Measurements from ENCODE around the gene TMEM9. TPM values are rescaled to one million over a fixed set of nuclear protein-coding genes. Genes with fewer than 3 reads are reported as not detected.

Gene TMEM9
- total RNA-seq, 3 donors from 2014 or later = 19.1 to 38.9 (median 24.1) TPM

DNA sequence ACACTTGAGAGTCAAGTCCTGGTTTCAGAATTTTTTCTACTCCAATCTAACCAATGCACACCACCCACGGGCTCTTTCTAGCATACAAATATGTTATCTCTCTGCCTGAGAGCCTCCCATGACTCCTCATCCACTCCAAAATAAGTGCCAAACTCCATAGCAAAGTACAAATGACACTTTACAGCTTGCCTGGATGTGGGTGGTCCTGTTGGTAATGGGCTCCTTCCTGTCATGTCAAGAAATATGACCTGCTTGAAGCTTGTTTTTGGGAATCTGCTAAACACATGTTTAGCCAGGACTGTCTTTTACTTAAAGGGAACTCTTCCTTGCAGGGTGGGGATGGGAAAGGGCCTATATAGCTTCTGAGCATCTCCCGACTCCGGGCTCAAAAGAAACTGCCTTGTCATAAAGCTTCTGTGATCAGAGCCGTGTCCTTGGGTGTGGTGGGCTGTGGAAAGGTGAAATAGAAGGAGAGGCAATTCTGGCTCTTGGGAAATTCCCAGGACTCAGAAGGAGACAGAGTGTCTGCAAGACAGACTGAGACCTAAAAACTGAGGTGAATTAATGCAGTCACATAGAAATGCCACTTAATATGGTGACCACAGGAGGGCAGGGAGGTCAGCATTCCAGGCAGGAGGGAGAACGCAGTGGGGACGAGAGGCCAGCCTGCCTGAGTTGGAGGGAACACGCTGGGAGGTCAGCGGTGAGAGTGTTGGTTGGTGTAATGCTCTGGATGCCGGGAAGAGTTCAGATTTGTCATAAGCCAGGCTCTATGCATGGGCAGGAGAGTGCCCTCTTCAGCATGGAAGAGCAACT lies 30.2 kb upstream of the TMEM9 start:
- peak; percentile 88 for ATAC-seq
- Histone ChIP-seq H3K9me3 (no peaks in the 10 kb centered on the region), H3K36me3 (ENCODE audit: low read depth) (no peaks in the 10 kb centered on the region), H3K4me1 (ENCODE audit: low read depth) (no peaks in the 10 kb centered on the region), H3K4me3 (no peak overlapping the region)
- TF ChIP-seq, protein P1, sequence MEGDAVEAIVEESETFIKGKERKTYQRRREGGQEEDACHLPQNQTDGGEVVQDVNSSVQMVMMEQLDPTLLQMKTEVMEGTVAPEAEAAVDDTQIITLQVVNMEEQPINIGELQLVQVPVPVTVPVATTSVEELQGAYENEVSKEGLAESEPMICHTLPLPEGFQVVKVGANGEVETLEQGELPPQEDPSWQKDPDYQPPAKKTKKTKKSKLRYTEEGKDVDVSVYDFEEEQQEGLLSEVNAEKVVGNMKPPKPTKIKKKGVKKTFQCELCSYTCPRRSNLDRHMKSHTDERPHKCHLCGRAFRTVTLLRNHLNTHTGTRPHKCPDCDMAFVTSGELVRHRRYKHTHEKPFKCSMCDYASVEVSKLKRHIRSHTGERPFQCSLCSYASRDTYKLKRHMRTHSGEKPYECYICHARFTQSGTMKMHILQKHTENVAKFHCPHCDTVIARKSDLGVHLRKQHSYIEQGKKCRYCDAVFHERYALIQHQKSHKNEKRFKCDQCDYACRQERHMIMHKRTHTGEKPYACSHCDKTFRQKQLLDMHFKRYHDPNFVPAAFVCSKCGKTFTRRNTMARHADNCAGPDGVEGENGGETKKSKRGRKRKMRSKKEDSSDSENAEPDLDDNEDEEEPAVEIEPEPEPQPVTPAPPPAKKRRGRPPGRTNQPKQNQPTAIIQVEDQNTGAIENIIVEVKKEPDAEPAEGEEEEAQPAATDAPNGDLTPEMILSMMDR (IDR thresholded peaks at IDR 0.05) = no peak
- DNase-seq = peak in 1 of 3 donors; percentile 45
- intact Hi-C loops (cut with DNase I, micrococcal nuclease) = no loop called here

DNA sequence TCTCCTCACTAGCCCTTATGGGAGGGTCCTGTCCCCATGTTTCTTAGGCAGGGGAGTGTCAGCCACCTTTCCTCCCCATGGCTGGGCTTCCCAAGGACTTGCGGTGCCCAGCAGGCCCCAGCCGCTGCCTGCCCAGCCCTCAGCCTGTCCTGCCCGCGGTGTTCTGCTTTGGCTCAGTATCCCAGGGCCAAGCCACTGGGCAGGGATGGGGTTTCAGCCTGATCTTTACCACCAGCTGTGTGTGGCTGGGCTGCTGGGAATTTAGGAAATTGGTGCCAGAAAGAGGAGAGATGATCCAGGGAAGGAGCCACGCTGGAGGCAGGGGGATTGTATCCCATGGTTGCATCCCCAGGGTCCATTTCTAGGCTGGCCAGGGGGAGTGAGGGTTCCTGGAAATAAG lies 29.5 kb upstream of the TMEM9 start:
- Histone ChIP-seq H3K36me3 (ENCODE audit: low read depth) (no peaks in the 10 kb centered on the region), H3K9me3 (no peaks in the 10 kb centered on the region), H3K4me1 (ENCODE audit: low read depth) (no peaks in the 10 kb centered on the region), H3K4me3 (no peak overlapping the region)
- intact Hi-C loops (cut with DNase I, micrococcal nuclease) = no loop called here
- ATAC-seq = no peak
- TF ChIP-seq, protein P1 (IDR thresholded peaks at IDR 0.05) = no peak
- DNase-seq = no peak

DNA sequence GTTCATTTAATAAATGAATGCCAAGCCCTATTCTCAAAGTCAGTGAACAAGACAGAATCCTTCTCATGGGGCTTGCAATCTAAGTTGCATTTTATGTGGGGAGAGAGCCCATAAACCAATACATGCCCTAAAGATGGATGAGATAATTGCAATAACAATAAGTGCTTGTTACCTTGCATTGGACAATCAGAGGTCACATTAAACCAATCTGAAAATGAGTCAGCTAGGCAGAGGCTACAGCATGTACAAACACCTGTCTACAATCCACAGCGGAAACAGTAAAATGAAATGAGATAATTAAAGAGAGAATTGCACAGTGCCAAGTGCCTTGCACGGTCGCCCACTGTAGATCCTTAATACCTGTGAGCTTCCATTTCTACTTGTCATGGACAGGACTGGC lies 28.9 kb upstream of the TMEM9 start:
- Histone ChIP-seq H3K9me3 (no peaks in the 10 kb centered on the region), H3K4me1 (ENCODE audit: low read depth) (no peaks in the 10 kb centered on the region), H3K4me3 (no peak overlapping the region), H3K36me3 (ENCODE audit: low read depth) (no peaks in the 10 kb centered on the region)
- intact Hi-C loops (cut with DNase I, micrococcal nuclease) = no loop called here
- TF ChIP-seq, protein P1 (IDR thresholded peaks at IDR 0.05) = no peak
- peak; percentile 77 for ATAC-seq
- DNase-seq = no peak

DNA sequence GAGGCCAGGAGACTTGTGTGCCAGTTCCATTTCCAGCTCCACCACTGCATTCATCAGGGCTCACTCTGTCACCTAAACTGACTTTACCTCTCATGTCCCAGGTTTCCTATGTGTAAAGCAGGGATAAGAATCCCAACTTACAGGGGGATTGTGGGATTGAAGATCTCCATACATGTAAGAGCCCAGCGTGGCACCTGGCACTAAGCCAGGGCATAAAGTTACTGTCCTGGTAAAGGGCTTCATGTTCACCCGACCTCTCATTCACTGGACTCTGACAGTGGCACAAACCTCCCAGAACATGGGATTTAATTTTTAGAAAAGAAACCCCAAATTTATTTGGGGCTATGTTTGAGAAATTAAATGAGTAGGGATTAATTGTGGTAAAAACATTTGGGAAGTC lies 27.5 kb upstream of the TMEM9 start:
- DNase-seq (no peak), ATAC-seq (no peak)
- H3K4me1 ChIP-seq (ENCODE audit: low read depth) = no peaks in the 10 kb centered on the region
- H3K4me3 ChIP-seq = no peak overlapping the region
- intact Hi-C loops (cut with DNase I, micrococcal nuclease) = no loop called here
- H3K9me3 ChIP-seq = no peaks in the 10 kb centered on the region
- H3K36me3 ChIP-seq (ENCODE audit: low read depth) = no peaks in the 10 kb centered on the region
- TF ChIP-seq, protein P1 (IDR thresholded peaks at IDR 0.05) = no peak

DNA sequence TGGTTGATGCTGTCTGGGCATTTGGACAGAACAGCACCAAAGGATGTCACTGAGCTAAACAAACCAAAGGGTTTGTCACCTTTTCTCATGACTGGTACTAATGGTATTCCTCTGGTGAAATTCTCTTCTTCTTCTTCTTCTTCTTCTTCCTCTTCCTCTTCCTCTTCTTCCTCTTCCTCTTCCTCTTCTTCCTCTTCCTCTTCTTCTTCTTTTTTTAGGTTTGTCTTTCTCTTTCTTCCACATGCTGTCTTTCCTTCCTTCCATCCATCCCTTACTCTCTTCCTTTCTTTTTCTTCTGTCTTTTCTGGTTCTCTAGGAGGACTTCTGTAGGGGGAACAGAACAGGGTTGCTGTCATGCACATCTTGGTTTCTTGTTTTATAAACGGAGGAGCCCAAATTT lies 27.0 kb upstream of the TMEM9 start:
- intact Hi-C loops (cut with DNase I, micrococcal nuclease) = no loop called here

More for the DNA sequence above, 27.0 kb upstream of the TMEM9 start:
- TF ChIP-seq, protein P1 (IDR thresholded peaks at IDR 0.05) = no peak
- Histone ChIP-seq H3K9me3 (no peaks in the 10 kb centered on the region), H3K4me3 (no peak overlapping the region), H3K36me3 (ENCODE audit: low read depth) (no peaks in the 10 kb centered on the region), H3K4me1 (ENCODE audit: low read depth) (no peaks in the 10 kb centered on the region)
- DNase-seq (no peak), ATAC-seq (no peak)
